Measurements from ENCODE around the gene GLT6D1.

The GLT6D1 gene

DNA sequence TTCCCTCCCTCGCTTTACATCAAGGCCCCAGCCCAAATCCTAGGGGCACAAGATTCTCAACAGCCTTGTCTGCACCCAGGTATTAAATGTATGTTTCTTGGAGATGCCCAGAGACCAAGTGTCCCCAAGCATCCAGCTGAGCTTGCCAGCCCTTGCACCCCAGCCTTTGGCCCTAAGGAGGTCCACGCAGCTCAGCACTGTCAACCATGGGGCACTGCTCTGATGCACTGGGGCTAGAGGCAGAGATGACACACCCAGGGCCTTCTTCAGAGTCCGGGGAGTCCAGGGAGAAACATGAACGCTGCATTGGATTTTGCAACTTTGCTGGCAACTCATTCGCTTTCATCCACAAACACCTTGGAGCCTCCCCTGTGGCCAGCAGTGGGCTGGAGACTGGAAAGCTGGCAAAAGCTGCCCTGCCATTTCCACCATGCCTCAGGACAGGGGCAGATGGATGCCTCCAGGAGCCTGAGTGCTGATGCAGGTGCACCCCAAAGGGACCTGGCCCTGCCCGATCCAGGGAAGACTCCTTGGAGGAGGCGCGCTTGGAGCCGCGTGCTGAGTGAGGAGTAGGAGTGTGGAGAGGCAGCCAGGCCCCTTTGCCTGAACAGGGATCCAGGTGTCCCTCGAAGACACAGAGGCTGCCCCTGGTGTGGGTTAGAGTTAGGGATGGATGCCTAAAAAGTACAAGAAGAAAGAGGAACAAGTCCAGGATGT is 58.5 kb downstream of the GLT6D1 start:
- TF ChIP-seq, protein P1, sequence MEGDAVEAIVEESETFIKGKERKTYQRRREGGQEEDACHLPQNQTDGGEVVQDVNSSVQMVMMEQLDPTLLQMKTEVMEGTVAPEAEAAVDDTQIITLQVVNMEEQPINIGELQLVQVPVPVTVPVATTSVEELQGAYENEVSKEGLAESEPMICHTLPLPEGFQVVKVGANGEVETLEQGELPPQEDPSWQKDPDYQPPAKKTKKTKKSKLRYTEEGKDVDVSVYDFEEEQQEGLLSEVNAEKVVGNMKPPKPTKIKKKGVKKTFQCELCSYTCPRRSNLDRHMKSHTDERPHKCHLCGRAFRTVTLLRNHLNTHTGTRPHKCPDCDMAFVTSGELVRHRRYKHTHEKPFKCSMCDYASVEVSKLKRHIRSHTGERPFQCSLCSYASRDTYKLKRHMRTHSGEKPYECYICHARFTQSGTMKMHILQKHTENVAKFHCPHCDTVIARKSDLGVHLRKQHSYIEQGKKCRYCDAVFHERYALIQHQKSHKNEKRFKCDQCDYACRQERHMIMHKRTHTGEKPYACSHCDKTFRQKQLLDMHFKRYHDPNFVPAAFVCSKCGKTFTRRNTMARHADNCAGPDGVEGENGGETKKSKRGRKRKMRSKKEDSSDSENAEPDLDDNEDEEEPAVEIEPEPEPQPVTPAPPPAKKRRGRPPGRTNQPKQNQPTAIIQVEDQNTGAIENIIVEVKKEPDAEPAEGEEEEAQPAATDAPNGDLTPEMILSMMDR (conservative IDR thresholded peaks at IDR 0.05) = no peak
- no peak overlapping the region for H3K27ac ChIP-seq

- TF ChIP-seq, protein P1 (conservative IDR thresholded peaks at IDR 0.05) = no peak
- no peak overlapping the region for H3K27ac ChIP-seq
These were observed 59.3 kb downstream of the GLT6D1 start for GRCh38 chr9:135579889-135580660.

GRCh38 chr9:135579356-135579755 is 60.0 kb downstream of the GLT6D1 start:
- no peak overlapping the region for H3K27ac ChIP-seq
- TF ChIP-seq, protein P1 (conservative IDR thresholded peaks at IDR 0.05) = no peak

DNA sequence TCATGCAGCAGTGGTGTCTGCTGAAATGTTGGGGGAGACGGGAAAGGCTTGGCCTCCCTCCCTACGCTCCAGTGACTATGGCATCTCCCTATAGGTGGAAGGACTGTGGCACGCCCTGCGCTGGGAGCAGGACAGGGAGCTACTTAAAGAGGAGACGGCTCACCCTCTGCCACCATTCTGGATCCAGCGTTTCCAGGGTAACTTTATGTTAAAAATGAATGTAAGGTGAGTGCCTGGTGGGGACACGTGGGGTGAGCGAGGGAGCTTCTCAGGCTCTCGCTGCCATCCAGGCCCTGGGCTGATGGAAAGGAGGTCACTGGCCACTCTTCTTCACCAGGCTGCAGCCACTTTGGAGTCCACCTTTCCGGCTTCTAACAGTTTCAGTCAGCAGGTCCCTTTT is 62.1 kb downstream of the GLT6D1 start:
- no peak overlapping the region for H3K27ac ChIP-seq
- TF ChIP-seq, protein P1 (conservative IDR thresholded peaks at IDR 0.05) = no peak

- H3K27ac ChIP-seq = no peak overlapping the region
- TF ChIP-seq, protein P1 (conservative IDR thresholded peaks at IDR 0.05) = no peak
These were observed 63.2 kb downstream of the GLT6D1 start for GRCh38 chr9:135575995-135576631.

DNA sequence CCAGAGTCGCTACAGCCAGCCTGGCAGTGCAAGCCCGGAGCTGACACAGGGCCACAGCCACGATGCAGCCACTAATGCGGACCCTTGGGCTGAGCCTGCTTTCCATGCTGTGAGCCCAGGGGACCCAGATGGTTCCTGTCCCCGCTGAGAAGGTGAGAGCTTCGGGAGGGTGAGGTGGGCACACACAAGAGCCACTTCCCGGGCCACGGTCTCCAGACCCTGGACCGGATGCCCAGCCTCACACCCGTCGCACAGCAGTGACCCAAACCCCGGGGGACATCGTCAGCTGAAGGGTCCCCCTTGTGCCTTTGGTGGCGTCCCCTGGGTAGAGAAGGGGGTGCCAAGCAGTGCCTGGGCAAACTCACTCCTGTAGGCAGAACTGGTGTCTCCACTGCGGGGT is 64.4 kb downstream of the GLT6D1 start:
- H3K27ac ChIP-seq = no peak overlapping the region

DNA sequence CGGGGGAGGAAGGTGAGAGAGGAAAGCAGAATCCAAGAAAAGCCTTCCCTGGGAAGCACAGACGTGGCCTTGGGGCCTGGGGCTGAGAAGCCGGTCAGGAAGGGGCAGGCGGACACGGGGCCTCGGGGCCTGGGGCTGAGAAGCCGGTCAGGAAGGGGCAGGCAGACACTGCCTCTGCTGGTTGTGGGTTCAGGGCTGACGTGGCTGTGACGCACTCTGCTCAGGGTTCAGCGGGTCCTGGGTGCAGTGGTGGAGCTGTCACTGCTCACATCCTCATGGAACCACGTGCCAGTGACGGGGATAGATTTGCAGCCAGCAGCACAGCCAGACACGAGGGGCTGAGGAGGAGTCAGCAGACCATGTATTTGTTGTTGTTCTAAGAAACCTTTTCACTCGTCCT is 65.0 kb downstream of the GLT6D1 start:
- no peak overlapping the region for H3K27ac ChIP-seq
- TF ChIP-seq, protein P1 (conservative IDR thresholded peaks at IDR 0.05) = no peak

More for the DNA sequence above, 64.4 kb downstream of the GLT6D1 start:
- TF ChIP-seq, protein P1 (conservative IDR thresholded peaks at IDR 0.05) = no peak
